HCT116 (cell line): ENCODE results near the gene LRRC3.

ENCODE experiments used
- CEBPB ChIP-seq: IDR thresholded peaks from 2 replicates; pipeline ENCODE4 v1.6.1; 2012; ENCODE audit warnings: low read depth
- EGR1 ChIP-seq: IDR thresholded peaks from 2 replicates; pipeline ENCODE4 v1.6.1; 2012; ENCODE audit warnings: low read depth
- ELF1 ChIP-seq: IDR thresholded peaks from 2 replicates; pipeline ENCODE4 v1.6.1; 2012; ENCODE audit warnings: low read depth, borderline replicate concordance
- EZH2 ChIP-seq: fragments of 200-600 bp; sonication (generic); IDR thresholded peaks from 2 replicates; pipeline ENCODE4 v1.6.1; 2017; ENCODE audit warnings: antibody characterized with exemption, mixed run types
- FOSL1 ChIP-seq: IDR thresholded peaks from 2 replicates; pipeline ENCODE4 v1.6.1; 2012; ENCODE audit warnings: low read depth
- JUND ChIP-seq: IDR thresholded peaks from 2 replicates; pipeline ENCODE4 v1.6.1; 2012
- POLR2A ChIP-seq: IDR thresholded peaks from 2 replicates; pipeline ENCODE4 v1.7.0; 2011; ENCODE audit warnings: borderline replicate concordance; ENCODE audit not compliant: insufficient read depth, insufficient read length; ENCODE audit errors: extremely low read depth
- SP1 ChIP-seq: IDR thresholded peaks from 2 replicates; pipeline ENCODE4 v1.6.1; 2012; ENCODE audit warnings: low read depth
- TCF7L2 ChIP-seq: IDR thresholded peaks from 2 replicates; pipeline ENCODE4 v1.7.0; 2011; ENCODE audit warnings: borderline replicate concordance, inconsistent platforms; ENCODE audit not compliant: insufficient read depth, insufficient read length; ENCODE audit errors: extremely low read depth
- YY1 ChIP-seq: IDR thresholded peaks from 2 replicates; pipeline ENCODE4 v1.6.1; 2011; ENCODE audit warnings: low read length, low read depth, moderate library complexity, mild to moderate bottlenecking; ENCODE audit not compliant: insufficient replicate concordance; ENCODE audit errors: extremely low read depth
- ZNF274 ChIP-seq: fragments of 200-500 bp; sonication (Bioruptor generic); IDR thresholded peaks from 2 replicates; pipeline ENCODE4 v1.6.1; 2014; ENCODE audit warnings: mild to moderate bottlenecking, low read depth, low read length, inconsistent platforms
- TF ChIP-seq, protein P1 (sequence below), 3 experiments: fragments of 200-600 bp in 1 of 3; sonication (generic) in 1 of 3; IDR thresholded peaks in 2 of 3; conservative IDR thresholded peaks in 1 of 3; 2 replicates each; pipeline ENCODE4 v1.5.1; 2012 to 2017; ENCODE audit warnings: low read depth in 2 of 3, low read length in 2 of 3, antibody characterized with exemption in 1 of 3, borderline replicate concordance in 1 of 3, control low read depth in 1 of 3, mild to moderate bottlenecking in 1 of 3, mixed read lengths in 1 of 3, mixed run types in 1 of 3, moderate library complexity in 1 of 3; ENCODE audit not compliant: insufficient read depth in 1 of 3
- TF ChIP-seq, protein P2 (sequence below): IDR thresholded peaks from 2 replicates; pipeline ENCODE4 v1.6.1; 2012; ENCODE audit warnings: low read depth
- TF ChIP-seq, protein P3 (sequence below): IDR thresholded peaks from 2 replicates; pipeline ENCODE4 v1.6.1; 2012

DNA sequence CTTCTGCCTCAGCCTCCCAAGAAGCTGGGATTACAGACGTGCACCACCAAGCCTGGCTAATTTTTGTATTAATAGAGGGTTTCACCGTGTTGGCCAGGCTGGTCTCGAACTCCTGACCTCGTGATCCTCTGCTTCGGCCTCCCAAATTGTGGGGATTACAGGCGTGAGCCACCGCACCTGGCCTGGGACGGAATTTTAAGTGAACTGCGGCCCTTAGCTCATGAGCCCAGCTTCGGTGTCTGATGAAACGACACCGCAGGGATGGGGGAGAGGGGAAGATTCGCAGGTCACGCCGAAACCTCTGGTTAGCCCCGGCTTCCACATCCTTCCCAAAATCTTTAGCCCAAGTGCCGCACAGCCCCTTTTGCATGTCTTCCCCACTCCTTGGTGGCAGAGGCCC is 39.1 kb downstream of the LRRC3 start:
- TF ChIP-seq, protein P1, sequence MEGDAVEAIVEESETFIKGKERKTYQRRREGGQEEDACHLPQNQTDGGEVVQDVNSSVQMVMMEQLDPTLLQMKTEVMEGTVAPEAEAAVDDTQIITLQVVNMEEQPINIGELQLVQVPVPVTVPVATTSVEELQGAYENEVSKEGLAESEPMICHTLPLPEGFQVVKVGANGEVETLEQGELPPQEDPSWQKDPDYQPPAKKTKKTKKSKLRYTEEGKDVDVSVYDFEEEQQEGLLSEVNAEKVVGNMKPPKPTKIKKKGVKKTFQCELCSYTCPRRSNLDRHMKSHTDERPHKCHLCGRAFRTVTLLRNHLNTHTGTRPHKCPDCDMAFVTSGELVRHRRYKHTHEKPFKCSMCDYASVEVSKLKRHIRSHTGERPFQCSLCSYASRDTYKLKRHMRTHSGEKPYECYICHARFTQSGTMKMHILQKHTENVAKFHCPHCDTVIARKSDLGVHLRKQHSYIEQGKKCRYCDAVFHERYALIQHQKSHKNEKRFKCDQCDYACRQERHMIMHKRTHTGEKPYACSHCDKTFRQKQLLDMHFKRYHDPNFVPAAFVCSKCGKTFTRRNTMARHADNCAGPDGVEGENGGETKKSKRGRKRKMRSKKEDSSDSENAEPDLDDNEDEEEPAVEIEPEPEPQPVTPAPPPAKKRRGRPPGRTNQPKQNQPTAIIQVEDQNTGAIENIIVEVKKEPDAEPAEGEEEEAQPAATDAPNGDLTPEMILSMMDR (IDR thresholded peaks at IDR 0.05 in 2 of 3, conservative IDR thresholded peaks at IDR 0.05 in 1 of 3; ENCODE audit: borderline replicate concordance in 1 of 3, insufficient read depth in 1 of 3, low read depth in 2 of 3, low read length in 2 of 3) = no peak
- TF ChIP-seq EZH2 (no peak), POLR2A (no peak), YY1 (no peak), CEBPB (no peak), SP1 (no peak), JUND (no peak), EGR1 (no peak), ZNF274 (no peak), FOSL1 (no peak), ELF1 (no peak), TCF7L2 (no peak)
- TF ChIP-seq, protein P2, sequence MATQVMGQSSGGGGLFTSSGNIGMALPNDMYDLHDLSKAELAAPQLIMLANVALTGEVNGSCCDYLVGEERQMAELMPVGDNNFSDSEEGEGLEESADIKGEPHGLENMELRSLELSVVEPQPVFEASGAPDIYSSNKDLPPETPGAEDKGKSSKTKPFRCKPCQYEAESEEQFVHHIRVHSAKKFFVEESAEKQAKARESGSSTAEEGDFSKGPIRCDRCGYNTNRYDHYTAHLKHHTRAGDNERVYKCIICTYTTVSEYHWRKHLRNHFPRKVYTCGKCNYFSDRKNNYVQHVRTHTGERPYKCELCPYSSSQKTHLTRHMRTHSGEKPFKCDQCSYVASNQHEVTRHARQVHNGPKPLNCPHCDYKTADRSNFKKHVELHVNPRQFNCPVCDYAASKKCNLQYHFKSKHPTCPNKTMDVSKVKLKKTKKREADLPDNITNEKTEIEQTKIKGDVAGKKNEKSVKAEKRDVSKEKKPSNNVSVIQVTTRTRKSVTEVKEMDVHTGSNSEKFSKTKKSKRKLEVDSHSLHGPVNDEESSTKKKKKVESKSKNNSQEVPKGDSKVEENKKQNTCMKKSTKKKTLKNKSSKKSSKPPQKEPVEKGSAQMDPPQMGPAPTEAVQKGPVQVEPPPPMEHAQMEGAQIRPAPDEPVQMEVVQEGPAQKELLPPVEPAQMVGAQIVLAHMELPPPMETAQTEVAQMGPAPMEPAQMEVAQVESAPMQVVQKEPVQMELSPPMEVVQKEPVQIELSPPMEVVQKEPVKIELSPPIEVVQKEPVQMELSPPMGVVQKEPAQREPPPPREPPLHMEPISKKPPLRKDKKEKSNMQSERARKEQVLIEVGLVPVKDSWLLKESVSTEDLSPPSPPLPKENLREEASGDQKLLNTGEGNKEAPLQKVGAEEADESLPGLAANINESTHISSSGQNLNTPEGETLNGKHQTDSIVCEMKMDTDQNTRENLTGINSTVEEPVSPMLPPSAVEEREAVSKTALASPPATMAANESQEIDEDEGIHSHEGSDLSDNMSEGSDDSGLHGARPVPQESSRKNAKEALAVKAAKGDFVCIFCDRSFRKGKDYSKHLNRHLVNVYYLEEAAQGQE = no peak
- TF ChIP-seq, protein P3, sequence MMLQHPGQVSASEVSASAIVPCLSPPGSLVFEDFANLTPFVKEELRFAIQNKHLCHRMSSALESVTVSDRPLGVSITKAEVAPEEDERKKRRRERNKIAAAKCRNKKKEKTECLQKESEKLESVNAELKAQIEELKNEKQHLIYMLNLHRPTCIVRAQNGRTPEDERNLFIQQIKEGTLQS = no peak
